HK-2 (cell line): ENCODE measurements around the gene RBFA.

Source experiments
- DNase-seq: peaks from one replicate; pipeline ENCODE4 v3.0.0-alpha.2; 2018; ENCODE audit not compliant: unreplicated experiment

Gene RBFA

GRCh38 chr18:80029690-80030089 lies 4.5 kb upstream of the RBFA start:
- DNase-seq: no peak

DNA sequence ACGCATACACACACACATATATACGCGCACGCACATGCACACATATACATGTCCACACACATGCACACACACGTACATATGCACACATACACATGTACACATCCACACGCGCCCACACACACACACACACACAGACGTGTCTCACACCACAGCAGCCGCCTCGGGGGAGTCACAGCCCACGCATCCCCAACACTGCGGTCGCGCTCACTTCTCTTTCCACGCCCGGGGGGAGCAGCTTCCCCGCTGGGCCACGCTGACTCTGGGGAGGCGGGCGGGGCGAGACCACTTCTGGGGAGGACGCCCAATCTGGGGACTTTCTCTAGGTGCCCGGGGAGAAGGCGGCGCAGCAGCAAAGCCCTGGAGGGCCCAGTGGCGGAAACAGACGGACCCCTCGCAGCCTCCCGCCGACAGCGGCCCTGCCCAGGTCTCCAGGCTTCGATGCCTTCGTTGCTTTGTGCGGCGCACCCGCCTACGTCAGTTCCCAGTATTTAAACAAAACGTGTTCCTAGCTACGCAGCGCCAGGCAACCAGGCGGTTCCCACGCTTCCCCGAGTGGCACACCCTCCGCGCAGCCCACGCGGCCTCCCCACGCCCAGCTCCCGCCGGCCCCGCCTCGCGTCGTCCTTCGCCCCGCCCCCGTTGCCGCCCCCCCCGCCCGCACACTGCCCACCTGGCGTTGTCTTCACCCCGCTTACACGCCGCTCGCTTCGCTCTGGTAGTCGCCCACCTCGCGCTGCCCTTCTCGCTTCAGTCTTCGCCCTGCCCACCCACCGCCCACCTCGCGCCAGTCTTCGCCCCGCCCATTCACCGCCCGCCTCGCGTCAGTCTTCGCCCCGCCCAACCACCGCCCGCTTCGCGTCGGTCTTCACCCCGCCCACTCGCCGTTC lies 810 bp upstream of the RBFA start:
- DNase-seq: no peak

GRCh38 chr18:80034852-80035406 lies 695 bp downstream of the RBFA start:
- DNase-seq: no peak

- DNase-seq: no peak
Observed at GRCh38 chr18:80035997-80036396, 1.8 kb downstream of the RBFA start.

- DNase-seq: no peak
Observed at GRCh38 chr18:80037300-80037699, 3.1 kb downstream of the RBFA start.

DNA sequence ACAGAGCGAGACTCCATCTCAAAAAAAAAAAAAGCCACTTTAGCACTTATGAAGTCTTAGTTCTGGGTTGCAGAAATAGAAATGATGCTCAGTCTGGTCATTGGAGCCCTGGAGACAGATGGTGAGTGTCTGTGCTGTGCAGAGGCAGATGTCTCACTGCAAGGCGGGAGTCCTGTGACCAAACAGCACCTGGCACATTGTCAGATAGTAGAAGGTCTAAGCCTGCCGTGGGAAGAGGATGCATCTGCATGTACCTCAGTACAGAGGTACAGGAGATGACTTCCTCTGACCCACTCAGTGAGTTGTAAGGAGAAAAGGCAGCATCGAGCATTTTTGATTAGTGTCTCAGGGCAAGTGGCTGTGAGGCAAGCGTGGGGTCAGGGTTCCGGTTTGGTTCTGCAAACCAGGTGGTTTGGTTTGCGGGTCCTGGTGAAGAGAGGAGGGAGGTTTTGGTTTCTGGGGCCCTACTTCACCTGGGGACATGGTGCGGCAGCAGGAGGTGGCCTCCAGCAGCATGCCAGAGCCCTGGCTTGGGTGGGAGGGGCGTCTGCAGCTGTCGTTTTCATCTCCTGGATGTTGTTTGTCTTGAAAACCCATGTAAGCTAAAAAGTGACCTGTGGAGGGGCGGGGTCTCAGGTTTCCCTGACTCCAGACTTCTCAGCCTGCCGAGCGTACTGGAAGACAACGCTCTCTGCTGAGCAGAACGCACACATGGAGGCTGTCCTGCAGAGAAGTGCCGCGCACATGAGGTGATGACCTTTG lies 3.8 kb downstream of the RBFA start:
- DNase-seq: no peak

GRCh38 chr18:80040515-80040914 lies 6.3 kb downstream of the RBFA start:
- DNase-seq: no peak

GRCh38 chr18:80041424-80041823 lies 7.2 kb downstream of the RBFA start:
- no peak for DNase-seq

DNA sequence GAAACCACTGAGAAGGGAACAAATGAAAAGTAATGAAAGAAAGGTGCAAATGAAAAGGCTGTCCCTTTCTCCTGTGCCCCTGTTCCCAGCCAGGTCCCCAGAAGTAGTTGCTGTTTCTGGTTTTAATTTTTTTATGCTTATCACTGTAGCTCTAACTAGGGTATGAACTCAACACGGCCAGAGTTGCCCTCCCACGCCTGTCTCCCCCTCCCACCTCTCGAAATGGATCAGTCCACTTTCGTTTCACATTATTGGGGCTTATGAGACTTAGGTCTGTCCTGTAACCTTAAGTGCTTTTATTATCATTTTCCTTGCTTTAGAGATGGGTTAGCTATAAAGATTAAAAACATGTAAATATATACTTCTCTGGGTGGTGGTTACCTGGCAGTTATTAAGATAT lies 8.6 kb downstream of the RBFA start:
- no peak for DNase-seq

DNA sequence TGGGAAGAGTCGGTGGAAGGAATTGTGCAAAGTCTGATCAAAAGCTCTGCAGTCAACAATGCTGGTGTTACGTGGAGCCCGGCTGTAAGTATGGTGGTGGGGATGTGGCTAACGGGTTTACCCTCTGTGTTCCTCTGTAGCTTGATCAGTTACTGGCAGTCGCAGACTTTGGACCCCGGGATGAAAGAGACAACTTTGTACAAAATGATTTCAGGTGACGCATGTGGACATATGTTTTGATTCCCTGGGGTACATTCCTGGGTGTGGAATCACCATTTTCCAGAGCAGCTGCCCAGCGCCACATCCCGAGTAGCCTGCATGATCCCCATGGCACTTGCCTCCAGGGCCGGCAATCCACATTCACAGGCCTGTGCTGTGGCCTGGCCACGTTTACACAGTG lies 9.8 kb downstream of the RBFA start:
- no peak for DNase-seq

- no peak for DNase-seq
Observed at GRCh38 chr18:80046011-80046410, 11.8 kb downstream of the RBFA start.

- no peak for DNase-seq
Observed at GRCh38 chr18:80046431-80046830, 12.2 kb downstream of the RBFA start.

- DNase-seq: no peak
Observed at GRCh38 chr18:80046961-80047541, 12.8 kb downstream of the RBFA start.

DNA sequence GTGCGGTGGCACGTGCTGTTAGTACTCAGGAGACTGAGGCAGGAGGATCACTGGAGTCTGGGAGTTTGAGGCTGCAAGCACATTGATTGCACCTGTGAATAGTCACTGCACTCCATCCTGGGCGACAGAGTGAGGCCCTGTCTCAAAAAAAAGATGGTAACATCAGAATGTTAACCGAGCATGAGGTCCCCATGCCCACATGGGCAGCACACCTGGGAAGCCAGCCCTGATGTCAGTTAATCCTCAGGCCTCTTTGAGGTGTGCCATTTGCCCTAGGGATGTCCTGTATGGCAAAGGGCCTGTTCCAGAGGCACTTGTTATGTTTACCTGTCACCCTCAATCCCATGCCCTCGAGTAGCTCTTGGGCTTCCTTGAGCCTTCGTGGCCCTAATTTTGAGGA lies 16.6 kb downstream of the RBFA start:
- DNase-seq: no peak

- DNase-seq: no peak
Observed at GRCh38 chr18:80056095-80056494, 21.9 kb downstream of the RBFA start.

DNA sequence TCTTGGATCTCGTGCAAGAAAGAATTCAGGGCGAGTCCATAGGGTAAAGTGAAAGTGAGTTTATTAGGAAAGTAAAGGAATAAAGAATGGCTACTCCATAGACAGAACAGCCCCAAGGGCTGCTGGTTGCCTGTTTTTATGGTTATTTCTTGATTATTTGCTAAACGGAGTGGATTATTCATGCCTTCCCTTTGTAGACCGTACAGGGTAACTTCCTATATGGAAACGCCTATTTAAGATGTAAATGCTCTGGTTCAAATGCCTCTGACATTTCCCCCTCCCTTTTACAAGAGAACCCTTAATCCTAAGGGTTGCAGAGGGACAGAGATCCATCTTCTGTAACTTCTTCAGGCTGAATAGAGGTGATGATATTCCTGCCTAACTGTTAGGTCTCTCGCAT lies 25.7 kb downstream of the RBFA start:
- no peak for DNase-seq

GRCh38 chr18:80065705-80066104 lies 31.5 kb downstream of the RBFA start:
- DNase-seq: no peak

GRCh38 chr18:80067321-80067720 lies 33.1 kb downstream of the RBFA start:
- DNase-seq: no peak

DNA sequence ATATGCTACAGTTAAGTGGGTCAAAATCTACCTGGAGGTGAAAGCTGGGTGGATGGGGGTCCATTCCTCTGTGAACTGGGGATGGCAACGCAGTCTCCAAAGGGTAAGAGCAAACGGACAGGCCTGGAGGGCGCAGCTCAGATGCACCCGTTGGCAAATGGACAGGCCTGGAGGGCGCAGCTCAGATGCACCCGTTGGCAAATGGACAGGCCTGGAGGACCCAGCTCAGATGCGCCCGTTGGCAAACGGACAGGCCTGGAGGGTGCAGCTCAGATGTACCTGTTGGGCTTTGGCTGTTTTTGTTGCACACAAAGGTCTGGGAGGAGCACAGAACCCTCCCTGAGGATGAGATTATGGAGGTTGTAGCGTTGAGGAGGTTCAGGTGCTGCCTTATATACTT lies 33.7 kb downstream of the RBFA start:
- DNase-seq: no peak

GRCh38 chr18:80068571-80069272 lies 34.5 kb downstream of the RBFA start:
- no peak for DNase-seq

GRCh38 chr18:80070825-80071224 lies 36.6 kb downstream of the RBFA start:
- DNase-seq: no peak

DNA sequence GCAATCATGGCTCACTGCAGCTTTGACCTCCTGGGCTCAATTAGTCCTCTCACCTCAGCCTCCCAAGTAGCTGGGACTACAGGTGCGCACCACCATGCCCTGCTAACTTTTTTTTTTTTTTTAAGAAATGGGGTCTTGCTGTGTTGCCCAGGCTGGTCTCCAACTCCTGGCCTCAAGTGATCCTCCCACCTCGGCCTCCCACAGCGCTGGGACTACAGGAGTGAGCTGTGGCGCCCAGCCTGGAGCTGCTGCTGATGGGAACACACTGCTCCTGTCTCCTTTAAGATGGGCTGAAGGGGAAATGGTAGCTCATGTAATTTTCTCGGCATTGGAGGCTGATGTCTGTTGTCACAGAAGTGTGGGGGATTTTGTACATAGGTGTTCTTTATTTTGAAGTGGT lies 39.9 kb downstream of the RBFA start:
- no peak for DNase-seq
